ENCODE data around the gene DDX51.

DDX51 gene

GRCh38 chr12:132186208-132186856, 42.2 kb upstream of the DDX51 start:
- peaks cover 10% of the 10 kb centered on the region for H3K27me3 ChIP-seq (replicated peaks)
- no peak for TF ChIP-seq CTCF (IDR thresholded peaks at IDR 0.05; ENCODE audit: low read depth, low read length, missing control alignments)
- no peaks in the 10 kb centered on the region for H3K36me3 ChIP-seq (replicated peaks)
- no peak for DNase-seq
- in situ Hi-C loops (cut with HindIII; ENCODE audit: low pct_ligation_motif_present, low sequenced_read_pairs), result no loop called here
- no peak overlapping the region for H3K4me3 ChIP-seq (ENCODE audit: low read depth, low read length)
- H3K27ac ChIP-seq, result no peak overlapping the region

- in situ Hi-C loops (cut with HindIII; ENCODE audit: low pct_ligation_motif_present, low sequenced_read_pairs), result no loop called here
- no peak for TF ChIP-seq CTCF (IDR thresholded peaks at IDR 0.05; ENCODE audit: low read depth, low read length, missing control alignments)
- H3K27ac ChIP-seq, result no peak overlapping the region
- no peak overlapping the region for H3K4me3 ChIP-seq (ENCODE audit: low read depth, low read length)
- peaks cover 10% of the 10 kb centered on the region for H3K27me3 ChIP-seq (replicated peaks)
- DNase-seq, result no peak
- no peaks in the 10 kb centered on the region for H3K36me3 ChIP-seq (replicated peaks)
These were observed 41.6 kb upstream of the DDX51 start for GRCh38 chr12:132185705-132186104.

- H3K27me3 ChIP-seq (replicated peaks), result peaks cover 22% of the 10 kb centered on the region
- H3K27ac ChIP-seq, result no peak overlapping the region
- no peaks in the 10 kb centered on the region for H3K36me3 ChIP-seq (replicated peaks)
- no peak overlapping the region for H3K4me3 ChIP-seq (ENCODE audit: low read depth, low read length)
- in situ Hi-C loops (cut with HindIII; ENCODE audit: low pct_ligation_motif_present, low sequenced_read_pairs), result no loop called here
- no peak for TF ChIP-seq CTCF (IDR thresholded peaks at IDR 0.05; ENCODE audit: low read depth, low read length, missing control alignments)
- DNase-seq, result no peak
These were observed 38.7 kb upstream of the DDX51 start for GRCh38 chr12:132182711-132183365.

GRCh38 chr12:132182206-132182710, 38.1 kb upstream of the DDX51 start:
- H3K36me3 ChIP-seq (replicated peaks), result no peaks in the 10 kb centered on the region
- DNase-seq, result no peak
- no peak for TF ChIP-seq CTCF (IDR thresholded peaks at IDR 0.05; ENCODE audit: low read depth, low read length, missing control alignments)
- H3K27me3 ChIP-seq (replicated peaks), result peaks cover 25% of the 10 kb centered on the region
- H3K27ac ChIP-seq, result no peak overlapping the region
- no peak overlapping the region for H3K4me3 ChIP-seq (ENCODE audit: low read depth, low read length)
- in situ Hi-C loops (cut with HindIII; ENCODE audit: low pct_ligation_motif_present, low sequenced_read_pairs), result no loop called here

GRCh38 chr12:132181570-132182200, 37.6 kb upstream of the DDX51 start:
- Histone ChIP-seq H3K4me3 (ENCODE audit: low read depth, low read length) (no peak overlapping the region), H3K27ac (no peak overlapping the region), H3K36me3 (replicated peaks) (no peaks in the 10 kb centered on the region), H3K27me3 (replicated peaks) (peaks cover 31% of the 10 kb centered on the region)
- no peak for TF ChIP-seq CTCF (IDR thresholded peaks at IDR 0.05; ENCODE audit: low read depth, low read length, missing control alignments)
- in situ Hi-C loops (cut with HindIII; ENCODE audit: low pct_ligation_motif_present, low sequenced_read_pairs), result no loop called here
- DNase-seq, result no peak
